Esophagus mucosa (tissue), 1 donor: ENCODE results near the gene CETP. TPM values are rescaled to one million over a fixed set of nuclear protein-coding genes. Genes with fewer than 3 reads are reported as not detected.
A peak's percentile ranks its signal among the peaks of the same experiment; 100 is the strongest.
"Not testable (repeated sequence)": the region's sequence is repeated elsewhere in the genome, so short reads cannot be mapped to it uniquely, and the experiment has no call there.

Experiments used
- ATAC-seq: fragments of 200-7000 bp; cut with Tn5 transposase; one replicate; pipeline ENCODE4 v1.9.1; 2020
- total RNA-seq: library from RNA; stranded (reverse); gene quantifications from one replicate; pipeline ENCODE4 v1.2.4, GENCODE V29; 2023
- donor health status: DM: yes; HTN: yes; CAD: no.

The CETP gene
- total RNA-seq, 1 donor from 2014 or later = not detected

DNA sequence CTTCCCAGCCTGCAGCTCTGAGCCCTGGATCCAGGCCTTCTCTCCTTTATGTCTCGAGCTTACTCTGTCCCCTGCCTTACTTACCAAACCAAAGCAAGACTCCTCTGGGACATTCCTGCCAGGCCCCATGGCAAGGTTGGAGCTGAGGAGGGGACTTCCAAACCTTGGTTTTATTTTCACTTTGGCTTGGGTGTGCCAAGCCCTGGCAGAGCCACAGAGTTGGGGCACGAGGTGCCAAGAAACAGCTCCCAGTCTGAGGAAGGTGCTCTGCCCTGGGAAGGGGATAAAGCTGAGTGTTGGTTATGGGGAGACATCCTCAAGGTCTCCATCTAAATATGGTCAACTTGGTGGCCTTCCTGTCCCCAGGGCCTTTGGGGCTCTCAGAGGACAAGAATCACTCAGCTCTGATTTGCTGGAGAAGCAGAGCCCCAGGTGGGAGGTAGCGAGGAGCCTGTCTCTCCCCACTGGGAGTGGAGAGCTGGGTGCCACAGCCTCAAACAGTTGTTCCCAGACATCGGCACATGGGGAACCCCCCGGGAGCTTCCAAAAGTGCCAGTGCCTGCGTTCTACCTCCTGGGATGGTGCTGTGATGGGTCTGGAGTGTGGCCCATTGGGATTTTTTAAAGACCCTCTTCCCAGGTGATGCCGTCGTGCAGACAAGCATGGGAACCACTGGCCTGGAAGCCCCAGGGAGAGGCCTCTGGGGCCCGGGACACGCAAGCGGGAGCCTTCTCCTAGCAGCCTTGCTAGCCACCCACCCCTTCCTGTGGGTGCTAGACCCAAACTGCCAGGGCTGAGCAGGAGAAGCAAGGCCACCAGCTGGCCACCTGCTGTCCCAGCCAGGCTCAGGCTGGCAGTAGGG is 37.9 kb downstream of the CETP start:
- ATAC-seq = no peak

DNA sequence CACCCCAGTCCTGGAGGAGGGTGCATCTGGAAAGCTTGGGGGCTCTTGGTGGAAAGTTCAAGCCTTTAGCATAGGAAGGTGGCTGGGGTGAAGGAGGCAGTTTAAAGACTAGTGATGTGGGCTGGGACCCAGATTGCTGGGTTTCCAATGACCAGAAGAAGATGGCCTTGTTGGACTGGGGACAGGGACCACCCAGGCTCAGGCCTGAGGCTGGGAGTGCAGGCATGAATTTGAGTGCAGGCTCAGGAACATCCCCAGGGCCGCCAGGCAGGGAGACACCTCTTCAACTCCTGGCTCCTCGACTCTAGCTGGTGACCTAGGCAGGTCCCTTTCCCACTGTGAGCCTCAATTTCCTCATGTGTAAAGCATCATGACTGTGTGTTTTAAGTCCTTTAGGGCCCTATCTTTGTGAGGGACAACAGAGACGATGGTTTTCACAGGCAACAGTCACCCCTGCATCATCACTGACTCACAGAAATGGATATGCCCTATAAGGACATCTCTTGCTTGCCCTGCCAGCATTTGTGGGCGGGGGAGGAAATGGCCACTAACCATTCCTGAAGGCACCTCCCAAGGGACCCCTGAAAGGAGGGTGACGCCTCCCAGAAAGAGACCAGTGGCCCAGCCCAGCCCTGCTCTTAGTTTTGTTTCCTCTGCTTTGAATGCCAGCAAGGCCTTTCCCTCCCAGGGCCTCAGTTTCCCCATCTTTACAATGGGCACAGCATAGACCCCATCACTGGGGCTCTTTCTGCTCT is 38.7 kb downstream of the CETP start:
- ATAC-seq = peak; percentile 84

DNA sequence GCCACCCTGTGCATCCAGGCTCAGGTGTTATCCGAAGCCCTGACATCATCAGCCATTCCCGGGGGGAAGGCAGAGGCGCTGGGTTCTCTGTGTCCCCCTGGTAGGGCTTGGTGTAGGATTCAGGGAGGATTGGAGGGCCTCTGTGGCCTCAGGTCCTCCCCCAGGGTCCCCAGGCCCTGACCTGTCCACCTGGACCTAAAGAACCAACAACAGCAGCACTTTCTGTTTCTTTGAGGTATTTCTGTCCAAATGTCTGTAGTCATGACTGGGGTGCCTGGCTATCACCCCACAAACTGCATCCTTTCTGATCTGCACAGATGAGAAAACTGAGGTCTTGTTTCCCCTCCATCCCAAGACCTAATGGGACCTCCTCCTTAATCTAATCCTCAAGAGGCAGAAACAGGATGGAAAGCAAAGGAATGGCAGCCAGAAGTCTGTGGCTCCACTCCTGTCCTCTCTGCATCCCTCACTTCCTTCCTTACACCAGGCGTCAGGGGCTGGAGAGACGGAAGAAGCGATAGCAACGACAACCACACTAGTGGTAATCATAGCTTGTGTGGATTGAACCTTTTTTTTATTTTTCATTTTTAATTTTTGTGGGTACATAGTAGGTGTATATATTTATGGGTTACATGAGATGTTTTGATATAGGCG is 39.4 kb downstream of the CETP start:
- no peak for ATAC-seq

DNA sequence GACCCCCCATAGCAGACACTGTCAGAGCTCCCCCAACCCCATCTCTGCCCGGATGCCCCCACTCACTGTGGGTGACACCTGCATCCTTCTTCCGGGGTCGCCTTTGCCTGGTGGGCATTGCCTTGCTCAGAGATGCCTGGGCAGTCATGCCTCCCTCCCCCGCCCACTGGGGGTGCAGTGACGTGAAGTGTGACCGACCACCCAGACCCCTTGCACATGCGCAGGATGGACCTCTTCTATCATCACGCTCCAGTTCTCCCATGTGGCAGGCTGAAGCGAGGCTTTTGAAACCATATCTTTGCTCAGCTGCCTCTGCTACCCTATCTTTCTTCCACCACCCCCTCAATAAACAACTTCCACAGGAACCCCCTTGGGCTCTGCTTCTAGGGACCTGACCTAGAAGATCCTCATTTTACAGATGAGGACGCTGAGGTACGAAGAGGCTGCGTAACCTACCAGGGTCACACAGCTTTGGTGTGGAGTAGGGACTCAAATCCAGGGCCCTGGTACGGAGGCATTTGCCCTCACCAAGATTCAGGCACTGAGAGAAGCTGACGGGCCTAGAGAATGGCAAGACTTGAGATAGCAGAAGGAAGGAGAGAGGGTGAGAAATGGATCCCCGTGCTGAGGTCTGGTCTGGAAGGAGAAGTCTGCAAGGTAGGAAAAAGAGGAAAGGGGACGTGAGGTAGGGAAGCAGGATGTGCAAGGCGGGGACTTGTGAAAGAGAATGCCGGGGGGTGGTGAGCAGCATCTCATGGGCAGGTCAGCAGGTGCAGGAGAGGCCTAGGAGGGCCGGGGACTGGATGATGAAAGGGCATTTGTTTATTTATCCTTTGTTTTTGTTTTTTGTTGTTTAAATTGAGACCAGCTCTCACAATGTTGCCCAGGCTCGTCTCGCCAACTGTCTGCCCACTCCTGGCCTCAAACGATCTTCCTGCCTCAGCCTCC is 42.0 kb downstream of the CETP start:
- ATAC-seq = no peak

DNA sequence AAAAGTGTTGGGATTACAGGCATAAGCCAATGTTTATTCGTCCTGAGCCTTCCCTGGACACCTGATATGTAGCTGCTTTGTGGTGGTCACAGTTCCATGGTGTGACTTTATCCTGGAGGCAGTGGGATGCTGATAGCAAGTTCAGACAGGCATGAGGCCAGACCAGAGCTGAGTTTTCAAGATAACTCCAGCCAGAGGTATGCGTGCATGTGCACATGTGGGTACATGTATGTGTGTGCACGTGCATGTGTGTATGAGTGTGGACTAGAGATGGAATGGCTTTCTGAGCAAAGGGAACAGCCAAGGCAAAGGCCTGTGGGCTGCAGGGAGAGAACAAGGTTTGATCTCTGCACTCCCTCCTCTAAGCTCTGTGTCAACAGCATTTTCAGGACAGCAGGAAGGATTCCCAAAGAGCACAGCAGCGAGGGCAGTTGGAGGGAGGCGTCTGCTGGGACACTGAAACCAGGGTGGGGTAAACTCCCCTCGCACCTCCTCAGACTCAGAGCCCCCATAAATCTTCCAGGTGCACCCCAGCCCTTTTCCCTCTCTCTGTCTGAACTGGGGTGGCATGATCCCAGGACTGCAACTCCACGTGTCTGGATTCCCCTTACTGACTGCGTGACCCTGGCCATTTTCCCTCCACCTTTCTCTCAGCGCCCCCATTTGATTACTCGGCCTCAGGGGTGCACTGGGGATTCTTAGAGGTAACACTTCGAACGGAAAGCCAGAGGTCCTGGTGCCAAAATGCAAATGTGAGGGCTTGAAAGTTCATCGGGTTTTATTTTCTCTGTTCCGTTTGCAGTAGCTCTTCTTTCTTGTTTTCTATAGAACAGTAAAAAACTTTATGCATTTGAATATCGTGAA is 42.9 kb downstream of the CETP start:
- ATAC-seq = no peak

DNA sequence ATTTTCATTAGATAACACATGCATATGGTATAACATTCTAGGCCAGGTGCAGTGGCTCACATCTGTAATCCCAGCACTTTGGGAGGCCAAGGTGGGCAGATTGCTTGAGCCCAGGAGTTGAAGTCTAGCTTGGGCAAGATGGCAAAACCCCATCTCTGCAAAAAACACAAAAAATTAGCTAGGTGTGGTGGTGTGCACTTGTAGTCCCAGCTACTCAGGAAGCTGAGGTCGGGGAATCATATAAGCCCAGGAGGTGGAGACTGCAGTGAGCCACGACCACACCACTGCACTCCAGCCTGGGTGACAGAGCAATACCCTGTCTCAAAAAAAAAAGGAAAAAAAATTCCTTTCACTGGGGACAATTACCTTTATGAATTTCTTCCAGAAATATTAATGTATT is 43.8 kb downstream of the CETP start:
- ATAC-seq = not testable (repeated sequence)

DNA sequence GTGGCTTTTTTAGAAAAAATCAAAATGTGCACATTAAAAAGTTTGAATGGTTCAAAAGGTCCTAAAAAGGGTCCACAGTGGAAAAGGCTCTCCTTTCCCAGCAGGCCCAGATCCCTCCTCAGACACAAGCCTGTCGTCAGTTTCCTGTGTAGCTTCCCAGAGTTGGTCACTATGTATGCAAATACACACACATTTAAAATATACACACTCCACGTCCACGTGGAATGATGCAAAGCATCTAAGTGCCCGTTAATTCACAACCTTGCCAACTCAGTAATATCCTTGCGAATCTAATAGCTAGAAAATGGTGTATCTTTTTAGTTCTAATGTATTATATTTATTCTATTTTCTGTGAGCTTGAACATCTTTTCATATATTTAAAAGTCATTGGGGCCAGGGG is 45.3 kb downstream of the CETP start:
- ATAC-seq = no peak

DNA sequence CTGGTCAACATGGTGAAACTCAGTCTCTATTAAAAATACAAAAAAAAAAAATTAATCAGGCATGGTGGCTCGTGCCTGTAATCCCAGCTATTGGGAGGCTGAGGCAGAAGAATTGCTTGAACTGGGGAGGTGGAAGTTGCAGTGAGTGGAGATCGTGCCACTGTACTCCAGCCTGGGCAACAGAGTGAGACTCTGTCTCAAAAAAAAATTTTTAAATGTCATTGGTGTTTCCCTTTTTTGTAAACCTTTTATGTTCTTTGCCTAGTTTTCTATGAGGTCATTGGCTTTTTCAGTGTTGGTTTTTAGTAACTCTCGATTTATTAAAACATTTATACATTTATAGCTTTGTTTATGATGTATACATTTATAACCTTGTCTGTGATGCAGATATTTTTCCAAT is 45.8 kb downstream of the CETP start:
- ATAC-seq = no peak

DNA sequence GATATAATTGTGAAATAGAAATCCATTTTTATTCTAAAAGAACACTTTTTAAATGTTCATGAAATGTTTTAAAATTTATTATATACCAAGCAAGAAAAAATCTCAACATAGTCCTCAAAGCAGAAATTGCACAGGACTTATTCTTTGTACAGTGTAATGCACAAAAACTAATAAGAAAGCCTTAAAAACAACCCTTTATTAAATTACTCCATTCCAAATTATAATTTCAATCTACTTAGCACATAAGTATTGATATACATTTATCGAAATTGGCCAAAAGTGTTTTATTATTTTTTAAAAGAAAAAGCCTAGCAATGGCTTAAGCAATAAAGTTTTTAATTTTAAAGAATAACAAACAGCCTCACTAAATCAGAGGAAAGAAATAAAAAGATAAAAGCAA is 46.7 kb downstream of the CETP start:
- ATAC-seq = no peak

DNA sequence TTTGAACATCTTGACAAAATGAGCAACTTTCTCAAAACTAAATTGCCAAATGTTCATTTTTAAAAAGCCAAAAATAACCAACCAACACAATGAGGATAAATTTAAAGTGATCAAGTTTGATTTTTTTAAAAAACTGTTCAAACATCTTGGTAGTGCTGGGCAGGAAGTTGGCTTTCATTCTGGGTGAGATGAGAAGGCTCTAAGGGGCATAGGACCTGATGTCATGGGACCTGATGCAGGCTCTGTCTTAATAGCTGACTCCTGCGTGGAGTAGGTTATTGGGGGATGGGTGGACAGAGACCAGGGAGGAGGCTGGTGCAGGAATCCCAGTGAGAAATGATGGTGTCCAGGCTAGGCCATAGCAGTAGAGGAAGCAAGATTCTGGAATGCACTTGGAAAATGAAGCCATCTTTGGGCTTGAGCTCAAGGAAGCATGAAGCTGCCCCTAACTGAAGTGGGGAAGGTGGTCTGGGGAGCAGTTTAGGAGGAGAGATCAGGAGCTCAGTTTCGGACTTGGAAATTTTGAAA is 48.0 kb downstream of the CETP start:
- no peak for ATAC-seq

DNA sequence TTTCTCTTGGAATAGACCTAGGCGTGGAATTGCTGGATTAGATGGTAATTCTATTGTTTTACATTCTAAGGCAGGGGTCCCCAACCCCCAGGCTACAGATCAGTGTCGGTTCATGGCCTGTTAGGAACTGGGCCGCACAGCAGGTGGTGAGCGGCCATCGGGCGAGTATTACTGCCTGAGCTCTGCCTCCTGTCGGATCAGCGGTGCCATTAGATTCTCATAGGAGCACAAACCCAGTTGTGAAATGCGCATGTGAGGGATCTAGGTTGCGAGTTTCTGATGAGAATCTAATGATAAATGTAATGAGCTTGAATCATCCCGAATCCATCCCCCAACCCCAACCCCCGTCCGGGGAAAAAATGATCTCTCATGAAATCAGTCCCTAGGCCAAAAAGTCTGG is 50.6 kb downstream of the CETP start:
- no peak for ATAC-seq

DNA sequence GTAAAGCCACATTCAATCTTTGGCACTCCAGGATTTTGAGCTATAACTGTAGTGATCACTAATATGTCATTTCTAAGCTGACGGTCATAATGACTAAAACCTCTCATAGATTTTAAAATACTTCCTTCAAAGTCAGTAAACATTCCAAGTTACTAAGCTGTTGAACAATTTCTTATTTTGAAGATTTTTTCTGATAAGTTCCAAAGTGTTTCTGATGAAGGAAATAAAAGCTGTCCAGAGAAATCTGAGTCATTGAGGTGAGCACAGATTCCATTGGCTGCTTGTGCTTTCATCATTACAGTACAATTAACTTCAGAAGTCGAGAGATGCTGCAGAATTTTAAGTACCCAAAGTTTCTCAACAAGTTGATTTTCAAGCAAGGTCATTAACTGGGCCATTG is 51.5 kb downstream of the CETP start:
- ATAC-seq = no peak

DNA sequence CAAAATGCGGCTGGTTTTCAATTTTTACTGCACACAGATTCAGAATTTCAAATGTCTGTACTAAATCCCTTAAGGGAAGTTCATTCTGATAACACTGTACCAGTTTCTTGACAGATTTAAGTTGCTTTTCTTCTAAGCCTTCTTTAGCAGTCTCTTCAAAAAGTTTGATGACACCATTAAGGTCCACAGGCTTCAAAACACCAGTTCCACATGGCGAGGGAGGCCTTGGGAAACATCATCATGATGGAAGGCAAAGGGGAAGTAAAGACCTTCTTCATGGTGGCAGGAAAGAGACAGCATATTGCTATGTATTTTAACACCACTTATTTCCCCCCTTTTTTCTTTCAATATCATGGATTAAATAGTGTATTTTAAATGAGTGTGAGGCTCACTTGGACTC is 52.2 kb downstream of the CETP start:
- no peak for ATAC-seq

DNA sequence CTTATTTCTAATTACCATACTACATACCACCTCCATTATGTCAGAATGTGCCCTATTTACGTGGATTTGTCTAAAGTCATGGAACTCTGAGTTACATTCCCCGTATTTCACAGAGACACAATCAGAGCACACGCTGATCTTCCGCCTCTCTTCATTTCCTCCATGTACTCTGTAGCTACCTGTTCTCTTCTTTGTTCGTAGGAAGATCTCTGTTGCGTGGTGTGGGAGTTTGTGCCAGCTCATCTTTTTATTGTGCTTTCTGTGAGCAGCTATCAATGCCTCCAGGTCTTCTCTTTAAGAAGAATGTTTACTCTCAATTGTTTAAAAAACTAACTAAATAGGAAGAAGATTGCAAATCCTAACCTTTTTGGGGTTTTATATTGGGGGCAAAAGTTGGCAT is 54.6 kb downstream of the CETP start:
- ATAC-seq = no peak

DNA sequence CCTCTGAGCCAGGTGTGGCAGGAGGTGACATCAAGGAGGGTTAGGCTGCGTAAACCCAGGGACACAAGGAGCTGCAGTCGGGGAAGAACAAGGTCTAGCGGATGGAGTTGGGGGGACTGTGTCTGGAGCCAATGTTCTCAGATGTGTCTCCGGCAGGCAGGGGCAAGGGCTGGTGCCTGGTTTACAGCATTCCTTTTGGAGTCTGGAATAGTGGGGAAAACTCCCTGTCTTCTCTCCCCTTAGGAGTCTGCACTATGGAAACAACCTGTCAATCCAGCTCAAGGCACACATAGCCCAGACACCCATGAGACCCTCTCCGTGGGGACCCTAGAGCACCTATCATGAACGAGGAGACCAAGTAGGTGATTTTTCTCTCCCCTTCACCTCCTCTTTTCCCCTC is 55.1 kb downstream of the CETP start:
- no peak for ATAC-seq

DNA sequence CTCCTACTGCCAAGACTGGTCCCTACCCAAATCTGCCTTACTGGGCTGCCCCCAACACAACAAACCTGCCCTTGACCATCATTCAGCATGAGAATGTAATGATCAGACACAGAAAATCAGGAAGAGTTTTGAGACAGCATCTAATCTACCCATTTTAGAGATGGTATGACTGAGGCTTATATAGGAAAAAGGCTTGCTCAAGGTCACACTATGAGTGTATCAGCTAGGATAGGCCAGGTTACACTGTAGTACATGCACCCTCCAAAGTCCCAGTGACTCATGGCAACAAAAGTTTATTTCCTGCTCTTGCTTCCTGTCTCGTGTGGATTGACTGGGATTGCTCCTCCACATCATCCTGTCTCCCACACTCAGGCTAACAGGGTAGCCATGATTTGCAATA is 55.5 kb downstream of the CETP start:
- peak; percentile 39 for ATAC-seq

DNA sequence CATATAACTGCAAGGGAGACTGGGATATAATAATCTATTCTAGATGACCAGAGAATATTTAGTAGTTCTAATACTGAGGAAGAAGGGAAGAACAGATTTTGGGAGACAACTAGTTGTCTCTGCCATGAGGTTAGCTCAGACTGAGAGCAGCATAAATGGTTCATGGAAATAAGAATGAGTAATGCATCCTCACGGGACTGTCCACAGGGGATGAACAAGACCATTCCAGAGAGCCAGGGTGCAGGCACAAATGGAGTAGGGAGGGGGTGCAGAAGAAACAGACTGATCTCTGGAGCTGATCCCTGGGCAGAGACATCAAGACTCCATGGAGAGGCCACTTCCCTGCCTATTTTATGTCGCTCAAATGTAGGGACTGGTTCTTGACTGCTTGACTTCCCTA is 58.0 kb downstream of the CETP start:
- no peak for ATAC-seq

DNA sequence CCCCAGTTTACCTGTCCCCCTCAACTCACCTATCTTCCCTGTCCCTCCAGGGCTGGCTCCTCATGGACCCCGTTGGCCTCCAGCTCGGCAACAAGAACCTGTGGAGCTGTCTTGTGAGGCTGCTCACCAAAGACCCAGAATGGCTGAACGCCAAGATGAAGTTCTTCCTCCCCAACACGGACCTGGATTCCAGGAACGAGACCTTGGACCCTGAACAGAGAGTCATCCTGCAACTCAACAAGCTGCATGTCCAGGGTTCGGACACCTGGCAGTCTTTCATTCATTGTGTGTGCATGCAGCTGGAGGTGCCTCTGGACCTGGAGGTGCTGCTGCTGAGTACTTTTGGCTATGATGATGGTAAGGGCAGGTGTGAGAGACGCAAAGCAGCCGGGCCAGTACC is 58.9 kb downstream of the CETP start:
- no peak for ATAC-seq

DNA sequence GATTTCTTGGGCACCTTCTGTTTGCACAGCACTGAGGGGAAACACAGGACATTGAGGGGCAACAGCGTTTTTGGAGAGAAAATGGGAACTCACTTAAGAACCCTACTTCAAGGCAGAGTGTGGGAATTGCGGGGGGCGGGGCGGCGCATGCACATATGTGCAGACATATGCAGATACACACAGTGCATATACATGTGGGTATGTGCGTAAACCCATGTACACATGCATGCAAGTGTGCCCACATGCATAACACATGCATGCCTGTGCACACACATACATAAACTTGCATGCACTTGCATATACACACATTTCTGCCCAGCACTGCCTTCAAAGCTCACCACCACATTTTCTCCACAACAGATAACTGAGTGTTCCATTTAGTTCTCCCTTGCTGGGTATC is 60.0 kb downstream of the CETP start:
- ATAC-seq = no peak

DNA sequence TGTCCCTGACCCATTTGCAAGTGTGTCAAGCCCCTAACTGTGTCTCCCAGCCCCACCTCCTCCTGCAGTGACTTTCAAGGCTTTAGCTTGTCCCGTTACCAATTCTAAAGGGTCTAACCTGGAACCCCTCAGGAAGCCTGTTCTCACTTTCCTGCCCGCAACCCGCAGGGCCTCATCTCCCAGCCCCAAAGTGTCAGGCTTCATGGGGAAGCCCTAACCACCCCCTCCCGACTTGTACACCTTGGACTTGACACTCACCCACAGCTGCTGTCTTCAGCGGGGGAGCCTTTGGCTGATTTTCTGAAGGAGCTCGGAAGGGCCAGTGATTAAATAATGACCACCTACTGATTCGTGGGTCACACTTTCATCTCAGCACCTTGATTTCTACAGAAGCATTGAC is 60.7 kb downstream of the CETP start:
- ATAC-seq = no peak
